Naive B cell (primary cell): ENCODE data around the gene ST3GAL3. TPM values are rescaled to one million over a fixed set of nuclear protein-coding genes. Genes with fewer than 3 reads are reported as not detected.

Source experiments
- ATAC-seq, 2 donors: fragments of 150-1000 bp; cut with Tn5 transposase; 2 replicates each; pipeline ENCODE4 v1.10.0; 2021; ENCODE audit warnings: low read depth in 2 of 2, mild to moderate bottlenecking in 2 of 2, moderate library complexity in 2 of 2
- DNase-seq: peaks from one replicate; pipeline ENCODE4 v3.0.0; 2022
- H3K27ac Mint-ChIP-seq, 6 donors: one replicate each; pipeline ENCODE4 v1.8.0; 2020 to 2022; ENCODE audit warnings: mild to moderate bottlenecking in 6 of 6, mixed read lengths in 6 of 6, moderate library complexity in 5 of 6, inconsistent platforms in 2 of 6
- H3K27me3 Mint-ChIP-seq, 3 donors: one replicate each; pipeline ENCODE4 v1.8.0; 2021 to 2022; ENCODE audit warnings: mixed read lengths in 3 of 3, mild to moderate bottlenecking in 1 of 3
- H3K36me3 Mint-ChIP-seq, 2 donors: one replicate each; pipeline ENCODE4 v1.8.0; 2020 to 2022; ENCODE audit warnings: mixed read lengths in 2 of 2, inconsistent platforms in 1 of 2, mild to moderate bottlenecking in 1 of 2
- H3K4me1 Mint-ChIP-seq, 3 donors: one replicate each; pipeline ENCODE4 v1.8.0; 2020 to 2022; ENCODE audit warnings: mixed read lengths in 3 of 3, inconsistent platforms in 1 of 3, mild to moderate bottlenecking in 1 of 3, moderate library complexity in 1 of 3
- H3K4me3 Mint-ChIP-seq, 8 donors: one replicate each; pipeline ENCODE4 v1.8.0; 2020 to 2022; ENCODE audit warnings: mild to moderate bottlenecking in 8 of 8, mixed read lengths in 8 of 8, moderate library complexity in 8 of 8, inconsistent platforms in 2 of 8
- H3K9me3 Mint-ChIP-seq, 7 donors: one replicate each; pipeline ENCODE4 v1.8.0; 2020 to 2022; ENCODE audit warnings: mixed read lengths in 7 of 7, mild to moderate bottlenecking in 5 of 7, inconsistent platforms in 2 of 7, moderate library complexity in 1 of 7
- polyA plus RNA-seq, 6 donors: library from polyadenylated mRNA; unstranded; fragments of 300-500 nt; fragmentation: Illumina TruSeq; gene quantifications; one replicate each; pipeline ENCODE4 v1.2.3, GENCODE V29; 2021; ENCODE audit warnings: low read depth in 6 of 6

ST3GAL3 gene
- polyA plus RNA-seq, 6 donors from 2014 or later = 7.9 to 16.1 (median 9.8) TPM

- ATAC-seq = no peak
- H3K27ac Mint-ChIP-seq = no peak overlapping the region
- peaks cover 16 to 33% (median 22%) of the 10 kb centered on the region in 3 donors for H3K4me1 Mint-ChIP-seq
- DNase-seq = no peak
- peaks cover 12 to 46% (median 33%) of the 10 kb centered on the region in 3 donors for H3K27me3 Mint-ChIP-seq
- peak overlapping the region in 1 of 8 donors; percentile 59 for H3K4me3 Mint-ChIP-seq
- no peaks in the 10 kb centered on the region for H3K9me3 Mint-ChIP-seq
- H3K36me3 Mint-ChIP-seq = peaks cover 0 to 4% of the 10 kb centered on the region in 2 donors
Observed at GRCh38 chr1:43931711-43932660, 224.7 kb downstream of the ST3GAL3 start.

- peaks cover 0 to 4% of the 10 kb centered on the region in 2 donors for H3K36me3 Mint-ChIP-seq
- H3K9me3 Mint-ChIP-seq = no peaks in the 10 kb centered on the region
- ATAC-seq (no peak), DNase-seq (no peak)
- peaks cover 16 to 33% (median 22%) of the 10 kb centered on the region in 3 donors for H3K4me1 Mint-ChIP-seq
- peak overlapping the region in 1 of 6 donors; percentile 5 for H3K27ac Mint-ChIP-seq
- peaks cover 12 to 46% (median 33%) of the 10 kb centered on the region in 3 donors for H3K27me3 Mint-ChIP-seq
- peak overlapping the region in 4 of 8 donors; percentile 5 to 70 (median 34) for H3K4me3 Mint-ChIP-seq
Observed at GRCh38 chr1:43932786-43933385, 225.6 kb downstream of the ST3GAL3 start.

- no peak for DNase-seq
- no peaks in the 10 kb centered on the region for H3K9me3 Mint-ChIP-seq
- ATAC-seq = no peak
- H3K36me3 Mint-ChIP-seq = peaks cover 0 to 4% of the 10 kb centered on the region in 2 donors
- H3K27ac Mint-ChIP-seq = peak within 1 kb of the TSS in 1 of 6 donors; percentile 47
- H3K27me3 Mint-ChIP-seq = peaks cover 12 to 46% (median 33%) of the 10 kb centered on the region in 3 donors
- peaks cover 16 to 33% (median 22%) of the 10 kb centered on the region in 3 donors for H3K4me1 Mint-ChIP-seq
- H3K4me3 Mint-ChIP-seq = peak within 1 kb of the TSS in 6 of 8 donors; percentile 31 to 80 (median 68)
Observed at GRCh38 chr1:43933386-43934100, 226.2 kb downstream of the ST3GAL3 start, which contains the start of gene ARTN. ARTN (plus strand) TSS chr1:43933801; CDS start chr1:43935657, 1,856 bp downstream.

GRCh38 chr1:43934101-43934985, 227.0 kb downstream of the ST3GAL3 start:
- H3K9me3 Mint-ChIP-seq = no peaks in the 10 kb centered on the region
- peak; percentile 39 for DNase-seq
- ATAC-seq = peak; percentile 61 to 67
- H3K4me3 Mint-ChIP-seq = peak overlapping the region in 6 of 8 donors; percentile 31 to 80 (median 68)
- peaks cover 16 to 33% (median 22%) of the 10 kb centered on the region in 3 donors for H3K4me1 Mint-ChIP-seq
- H3K27me3 Mint-ChIP-seq = peaks cover 12 to 46% (median 33%) of the 10 kb centered on the region in 3 donors
- H3K36me3 Mint-ChIP-seq = peaks cover 0 to 4% of the 10 kb centered on the region in 2 donors
- peak overlapping the region in 1 of 6 donors; percentile 47 for H3K27ac Mint-ChIP-seq

- peaks cover 12 to 46% (median 33%) of the 10 kb centered on the region in 3 donors for H3K27me3 Mint-ChIP-seq
- ATAC-seq = no peak
- no peak for DNase-seq
- H3K4me3 Mint-ChIP-seq = peak overlapping the region in 4 of 8 donors; percentile 10 to 70 (median 50)
- H3K4me1 Mint-ChIP-seq = peaks cover 19 to 33% (median 22%) of the 10 kb centered on the region in 3 donors
- H3K9me3 Mint-ChIP-seq = no peaks in the 10 kb centered on the region
- H3K27ac Mint-ChIP-seq = no peak overlapping the region
- peaks cover 0 to 4% of the 10 kb centered on the region in 2 donors for H3K36me3 Mint-ChIP-seq
Observed at GRCh38 chr1:43934986-43935324, 227.6 kb downstream of the ST3GAL3 start.

- Mint-ChIP-seq H3K4me3 (peak overlapping the region in 5 of 8 donors; percentile 21 to 82 (median 64)), H3K9me3 (no peaks in the 10 kb centered on the region), H3K36me3 (peaks cover 0 to 4% of the 10 kb centered on the region in 2 donors), H3K27me3 (peaks cover 12 to 46% (median 33%) of the 10 kb centered on the region in 3 donors), H3K4me1 (peaks cover 22 to 33% (median 22%) of the 10 kb centered on the region in 3 donors), H3K27ac (peak overlapping the region in 1 of 6 donors; percentile 39)
- DNase-seq = no peak
- no peak for ATAC-seq
Observed at GRCh38 chr1:43935711-43936427, 228.5 kb downstream of the ST3GAL3 start.

GRCh38 chr1:43936431-43937151, 229.3 kb downstream of the ST3GAL3 start:
- peaks cover 0 to 4% of the 10 kb centered on the region in 2 donors for H3K36me3 Mint-ChIP-seq
- DNase-seq (peak; percentile 29), ATAC-seq (peak; percentile 59 to 61)
- no peaks in the 10 kb centered on the region for H3K9me3 Mint-ChIP-seq
- H3K27ac Mint-ChIP-seq = no peak overlapping the region
- peak overlapping the region; percentile 51 to 83 (median 78) for H3K4me3 Mint-ChIP-seq
- peaks cover 22 to 33% (median 22%) of the 10 kb centered on the region in 3 donors for H3K4me1 Mint-ChIP-seq
- H3K27me3 Mint-ChIP-seq = peaks cover 12 to 43% (median 33%) of the 10 kb centered on the region in 3 donors

GRCh38 chr1:43937179-43937865, 230.0 kb downstream of the ST3GAL3 start:
- Mint-ChIP-seq H3K4me3 (peak overlapping the region in 4 of 8 donors; percentile 24 to 82 (median 76)), H3K36me3 (peaks cover 0 to 4% of the 10 kb centered on the region in 2 donors), H3K27ac (no peak overlapping the region), H3K9me3 (no peaks in the 10 kb centered on the region), H3K27me3 (peaks cover 12 to 40% (median 32%) of the 10 kb centered on the region in 3 donors), H3K4me1 (peaks cover 22 to 33% (median 22%) of the 10 kb centered on the region in 3 donors)
- no peak for DNase-seq
- ATAC-seq = no peak

GRCh38 chr1:43938383-43938782, 231.0 kb downstream of the ST3GAL3 start:
- H3K4me3 Mint-ChIP-seq = peak overlapping the region in 2 of 8 donors; percentile 1 to 53
- ATAC-seq (no peak), DNase-seq (no peak)
- H3K27ac Mint-ChIP-seq = peak overlapping the region in 2 of 6 donors; percentile 38 to 67
- peaks cover 16 to 25% (median 24%) of the 10 kb centered on the region in 3 donors for H3K4me1 Mint-ChIP-seq
- no peaks in the 10 kb centered on the region for H3K36me3 Mint-ChIP-seq
- peaks cover 6 to 29% (median 22%) of the 10 kb centered on the region in 3 donors for H3K27me3 Mint-ChIP-seq
- H3K9me3 Mint-ChIP-seq = no peaks in the 10 kb centered on the region

- peaks cover 3 to 23% (median 15%) of the 10 kb centered on the region in 3 donors for H3K27me3 Mint-ChIP-seq
- H3K36me3 Mint-ChIP-seq = no peaks in the 10 kb centered on the region
- no peaks in the 10 kb centered on the region for H3K9me3 Mint-ChIP-seq
- no peak for DNase-seq
- ATAC-seq = no peak
- peak overlapping the region in 1 of 6 donors; percentile 67 for H3K27ac Mint-ChIP-seq
- H3K4me1 Mint-ChIP-seq = peaks cover 13 to 20% (median 17%) of the 10 kb centered on the region in 3 donors
- H3K4me3 Mint-ChIP-seq = peak overlapping the region in 1 of 8 donors; percentile 27
Observed at GRCh38 chr1:43938892-43939587, 231.7 kb downstream of the ST3GAL3 start.
